Neural cell (in vitro differentiated cells): ENCODE data around the gene MEF2D. TPM values are rescaled to one million over a fixed set of nuclear protein-coding genes. Genes with fewer than 3 reads are reported as not detected.

ENCODE experiments used
- H2AFZ ChIP-seq: fragments of 200-600, 300-800 bp; sonication (generic), shearing (Covaris generic); 2 replicates; pipeline ENCODE4 v1.6.0; 2014; ENCODE audit warnings: low read depth, mild to moderate bottlenecking, antibody characterized with exemption, low read length, moderate library complexity
- H3F3A ChIP-seq: fragments of 200-600 bp; shearing (Covaris generic); 2 replicates; pipeline ENCODE4 v1.6.1; 2016; ENCODE audit warnings: mild to moderate bottlenecking, moderate library complexity, mixed read lengths, antibody characterized with exemption, low read length; ENCODE audit not compliant: insufficient read depth, poor library complexity, severe bottlenecking
- H3K27ac ChIP-seq: fragments of 200-600, 300-800 bp; sonication (generic), shearing (Covaris generic); 2 replicates; pipeline ENCODE4 v1.5.1; 2014; ENCODE audit warnings: mild to moderate bottlenecking, low read length, moderate library complexity
- H3K27me3 ChIP-seq: fragments of 300-800, 200-600 bp; sonication (generic), shearing (Covaris generic); 2 replicates; pipeline ENCODE4 v1.6.0; 2014; ENCODE audit warnings: mild to moderate bottlenecking, low read depth, low read length, moderate library complexity; ENCODE audit not compliant: insufficient read depth
- H3K36me3 ChIP-seq: fragments of 300-800, 200-600 bp; sonication (generic), shearing (Covaris generic); 2 replicates; pipeline ENCODE4 v1.5.1; 2014; ENCODE audit warnings: mild to moderate bottlenecking, antibody characterized with exemption, low read length, moderate library complexity; ENCODE audit not compliant: insufficient read depth
- H3K4me2 ChIP-seq: fragments of 300-800, 200-600 bp; sonication (generic), shearing (Covaris generic); 2 replicates; pipeline ENCODE4 v1.6.0; 2014; ENCODE audit warnings: mild to moderate bottlenecking, low read length
- H3K4me3 ChIP-seq: fragments of 300-800, 200-600 bp; sonication (generic), shearing (Covaris generic); 2 replicates; pipeline ENCODE4 v1.5.1; 2014; ENCODE audit warnings: mild to moderate bottlenecking, low read length, moderate library complexity
- H3K79me2 ChIP-seq: fragments of 200-600 bp; shearing (Covaris generic); replicated peaks from 2 replicates; pipeline ENCODE4 v1.6.0; 2014; ENCODE audit warnings: mild to moderate bottlenecking, low read length, moderate library complexity; ENCODE audit not compliant: insufficient read depth
- H3K9ac ChIP-seq: fragments of 300-800, 200-600 bp; sonication (generic), shearing (Covaris generic); 2 replicates; pipeline ENCODE4 v1.6.1; 2016; ENCODE audit warnings: mild to moderate bottlenecking, low read length, mixed read lengths
- H3K9me2 ChIP-seq: fragments of 200-600 bp; shearing (Covaris generic); 2 replicates; pipeline ENCODE4 v1.6.1; 2016; ENCODE audit warnings: mild to moderate bottlenecking, low read length, mixed read lengths; ENCODE audit not compliant: insufficient read depth
- H3K9me3 ChIP-seq: fragments of 200-600, 300-800 bp; sonication (generic), shearing (Covaris generic); 2 replicates; pipeline ENCODE4 v1.6.1; 2016; ENCODE audit warnings: mild to moderate bottlenecking, mixed run types, low read length, moderate library complexity, mixed read lengths
- H4K20me1 ChIP-seq: fragments of 200-600 bp; shearing (Covaris generic); 2 replicates; pipeline ENCODE4 v1.6.1; 2016; ENCODE audit warnings: mild to moderate bottlenecking, mixed run types; ENCODE audit not compliant: insufficient read depth
- EP300 ChIP-seq: fragments of 450-650 bp; conservative IDR thresholded peaks from 2 replicates; pipeline ENCODE4 v1.6.1; 2014; ENCODE audit warnings: antibody characterized with exemption, mild to moderate bottlenecking, moderate library complexity; ENCODE audit not compliant: poor library complexity, severe bottlenecking
- EZH2 ChIP-seq: fragments of 200-600, 300-800 bp; shearing (Covaris generic), sonication (generic); IDR thresholded peaks from 2 replicates; pipeline ENCODE4 v1.6.1; 2014; ENCODE audit warnings: antibody characterized with exemption, low read length, borderline replicate concordance, mild to moderate bottlenecking; ENCODE audit not compliant: insufficient read depth, poor library complexity, severe bottlenecking
- MXI1 ChIP-seq: fragments of 450-650 bp; conservative IDR thresholded peaks from 2 replicates; pipeline ENCODE4 v1.6.1; 2014; ENCODE audit warnings: antibody characterized with exemption, mild to moderate bottlenecking; ENCODE audit not compliant: poor library complexity, severe bottlenecking
- POLR2AphosphoS5 ChIP-seq: IDR thresholded peaks from 2 replicates; pipeline ENCODE4 v1.6.1; 2012
- RAD21 ChIP-seq: fragments of 450-650 bp; conservative IDR thresholded peaks from 2 replicates; pipeline ENCODE4 v1.6.1; 2014; ENCODE audit warnings: antibody characterized with exemption, mild to moderate bottlenecking, moderate library complexity
- SMC3 ChIP-seq: fragments of 450-650 bp; conservative IDR thresholded peaks from 2 replicates; pipeline ENCODE4 v1.6.1; 2014; ENCODE audit warnings: antibody characterized with exemption, mild to moderate bottlenecking, moderate library complexity; ENCODE audit not compliant: poor library complexity
- TAF1 ChIP-seq: IDR thresholded peaks from 2 replicates; pipeline ENCODE4 v1.6.1; 2012; ENCODE audit warnings: low read depth
- polyA plus RNA-seq: library from polyadenylated mRNA; depleted of rRNA; stranded (reverse); fragments of >200 nt; gene quantifications from 2 replicates; pipeline ENCODE4 v1.2.3, GENCODE V29; 2014
- TF ChIP-seq, protein P1 (sequence below): IDR thresholded peaks from 2 replicates; pipeline ENCODE4 v1.6.1; 2012; ENCODE audit warnings: borderline replicate concordance
- TF ChIP-seq, protein P2 (sequence below): fragments of 450-650 bp; IDR thresholded peaks from 2 replicates; pipeline ENCODE4 v1.5.1; 2014; ENCODE audit warnings: antibody characterized with exemption, mild to moderate bottlenecking, moderate library complexity; ENCODE audit not compliant: poor library complexity, severe bottlenecking

Gene MEF2D
- polyA plus RNA-seq, 1 donor from 2014 or later, result 4.7 TPM

- Histone ChIP-seq H3K4me2 (no peak overlapping the region), H3K4me3 (no peak overlapping the region), H3K9me2 (no peaks in the 10 kb centered on the region), H3K79me2 (no peaks in the 10 kb centered on the region), H3K36me3 (no peaks in the 10 kb centered on the region), H3K27ac (no peak overlapping the region), H3K27me3 (no peaks in the 10 kb centered on the region), H2AFZ (no peak overlapping the region), H4K20me1 (no peaks in the 10 kb centered on the region), H3F3A (no peaks in the 10 kb centered on the region), H3K9ac (no peak overlapping the region), H3K9me3 (no peaks in the 10 kb centered on the region)
- TF ChIP-seq, protein P1, sequence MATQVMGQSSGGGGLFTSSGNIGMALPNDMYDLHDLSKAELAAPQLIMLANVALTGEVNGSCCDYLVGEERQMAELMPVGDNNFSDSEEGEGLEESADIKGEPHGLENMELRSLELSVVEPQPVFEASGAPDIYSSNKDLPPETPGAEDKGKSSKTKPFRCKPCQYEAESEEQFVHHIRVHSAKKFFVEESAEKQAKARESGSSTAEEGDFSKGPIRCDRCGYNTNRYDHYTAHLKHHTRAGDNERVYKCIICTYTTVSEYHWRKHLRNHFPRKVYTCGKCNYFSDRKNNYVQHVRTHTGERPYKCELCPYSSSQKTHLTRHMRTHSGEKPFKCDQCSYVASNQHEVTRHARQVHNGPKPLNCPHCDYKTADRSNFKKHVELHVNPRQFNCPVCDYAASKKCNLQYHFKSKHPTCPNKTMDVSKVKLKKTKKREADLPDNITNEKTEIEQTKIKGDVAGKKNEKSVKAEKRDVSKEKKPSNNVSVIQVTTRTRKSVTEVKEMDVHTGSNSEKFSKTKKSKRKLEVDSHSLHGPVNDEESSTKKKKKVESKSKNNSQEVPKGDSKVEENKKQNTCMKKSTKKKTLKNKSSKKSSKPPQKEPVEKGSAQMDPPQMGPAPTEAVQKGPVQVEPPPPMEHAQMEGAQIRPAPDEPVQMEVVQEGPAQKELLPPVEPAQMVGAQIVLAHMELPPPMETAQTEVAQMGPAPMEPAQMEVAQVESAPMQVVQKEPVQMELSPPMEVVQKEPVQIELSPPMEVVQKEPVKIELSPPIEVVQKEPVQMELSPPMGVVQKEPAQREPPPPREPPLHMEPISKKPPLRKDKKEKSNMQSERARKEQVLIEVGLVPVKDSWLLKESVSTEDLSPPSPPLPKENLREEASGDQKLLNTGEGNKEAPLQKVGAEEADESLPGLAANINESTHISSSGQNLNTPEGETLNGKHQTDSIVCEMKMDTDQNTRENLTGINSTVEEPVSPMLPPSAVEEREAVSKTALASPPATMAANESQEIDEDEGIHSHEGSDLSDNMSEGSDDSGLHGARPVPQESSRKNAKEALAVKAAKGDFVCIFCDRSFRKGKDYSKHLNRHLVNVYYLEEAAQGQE, result no peak
- no peak for TF ChIP-seq EZH2
Observed at GRCh38 chr1:156537027-156537426, 36.5 kb upstream of the MEF2D start.

GRCh38 chr1:156534424-156535060 lies 34.0 kb upstream of the MEF2D start:
- H3K9ac ChIP-seq, result no peak overlapping the region
- H3K4me3 ChIP-seq, result no peak overlapping the region
- TF ChIP-seq EP300 (no peak), RAD21 (no peak), POLR2AphosphoS5 (no peak), TAF1 (no peak), SMC3 (no peak), EZH2 (no peak), MXI1 (no peak)
- TF ChIP-seq, protein P1, result no peak
- TF ChIP-seq, protein P2, sequence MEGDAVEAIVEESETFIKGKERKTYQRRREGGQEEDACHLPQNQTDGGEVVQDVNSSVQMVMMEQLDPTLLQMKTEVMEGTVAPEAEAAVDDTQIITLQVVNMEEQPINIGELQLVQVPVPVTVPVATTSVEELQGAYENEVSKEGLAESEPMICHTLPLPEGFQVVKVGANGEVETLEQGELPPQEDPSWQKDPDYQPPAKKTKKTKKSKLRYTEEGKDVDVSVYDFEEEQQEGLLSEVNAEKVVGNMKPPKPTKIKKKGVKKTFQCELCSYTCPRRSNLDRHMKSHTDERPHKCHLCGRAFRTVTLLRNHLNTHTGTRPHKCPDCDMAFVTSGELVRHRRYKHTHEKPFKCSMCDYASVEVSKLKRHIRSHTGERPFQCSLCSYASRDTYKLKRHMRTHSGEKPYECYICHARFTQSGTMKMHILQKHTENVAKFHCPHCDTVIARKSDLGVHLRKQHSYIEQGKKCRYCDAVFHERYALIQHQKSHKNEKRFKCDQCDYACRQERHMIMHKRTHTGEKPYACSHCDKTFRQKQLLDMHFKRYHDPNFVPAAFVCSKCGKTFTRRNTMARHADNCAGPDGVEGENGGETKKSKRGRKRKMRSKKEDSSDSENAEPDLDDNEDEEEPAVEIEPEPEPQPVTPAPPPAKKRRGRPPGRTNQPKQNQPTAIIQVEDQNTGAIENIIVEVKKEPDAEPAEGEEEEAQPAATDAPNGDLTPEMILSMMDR, result no peak
- no peaks in the 10 kb centered on the region for H3K9me3 ChIP-seq
- H3K4me2 ChIP-seq, result no peak overlapping the region
- no peak overlapping the region for H3K27ac ChIP-seq
- H4K20me1 ChIP-seq, result no peaks in the 10 kb centered on the region
- no peaks in the 10 kb centered on the region for H3K27me3 ChIP-seq
- H2AFZ ChIP-seq, result no peak overlapping the region
- no peaks in the 10 kb centered on the region for H3F3A ChIP-seq
- no peaks in the 10 kb centered on the region for H3K36me3 ChIP-seq
- no peaks in the 10 kb centered on the region for H3K9me2 ChIP-seq
- no peaks in the 10 kb centered on the region for H3K79me2 ChIP-seq
